ENCODE data around the gene ATP2C2.

The ATP2C2 gene

DNA sequence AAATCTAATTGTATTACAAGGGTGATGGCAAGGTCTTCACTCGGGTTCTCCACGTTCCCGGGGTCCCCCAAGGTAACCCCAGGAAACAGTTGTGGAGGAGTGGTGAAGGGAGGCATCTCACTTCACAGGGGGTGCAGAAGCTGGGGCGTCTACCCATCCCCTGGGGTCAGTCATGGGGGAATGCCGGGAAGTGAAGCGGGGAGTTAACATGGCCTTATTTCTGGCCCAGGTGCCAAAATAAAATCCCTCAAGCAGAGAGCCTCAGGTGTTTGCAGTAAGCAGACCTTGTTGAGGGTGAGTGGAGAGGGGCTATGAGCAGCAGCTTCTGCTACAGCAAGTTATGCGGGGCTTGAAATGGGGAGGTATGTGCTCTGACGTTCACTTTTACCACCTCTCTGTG lies 9.0 kb upstream of the ATP2C2 start:
- TF ChIP-seq, protein P1, sequence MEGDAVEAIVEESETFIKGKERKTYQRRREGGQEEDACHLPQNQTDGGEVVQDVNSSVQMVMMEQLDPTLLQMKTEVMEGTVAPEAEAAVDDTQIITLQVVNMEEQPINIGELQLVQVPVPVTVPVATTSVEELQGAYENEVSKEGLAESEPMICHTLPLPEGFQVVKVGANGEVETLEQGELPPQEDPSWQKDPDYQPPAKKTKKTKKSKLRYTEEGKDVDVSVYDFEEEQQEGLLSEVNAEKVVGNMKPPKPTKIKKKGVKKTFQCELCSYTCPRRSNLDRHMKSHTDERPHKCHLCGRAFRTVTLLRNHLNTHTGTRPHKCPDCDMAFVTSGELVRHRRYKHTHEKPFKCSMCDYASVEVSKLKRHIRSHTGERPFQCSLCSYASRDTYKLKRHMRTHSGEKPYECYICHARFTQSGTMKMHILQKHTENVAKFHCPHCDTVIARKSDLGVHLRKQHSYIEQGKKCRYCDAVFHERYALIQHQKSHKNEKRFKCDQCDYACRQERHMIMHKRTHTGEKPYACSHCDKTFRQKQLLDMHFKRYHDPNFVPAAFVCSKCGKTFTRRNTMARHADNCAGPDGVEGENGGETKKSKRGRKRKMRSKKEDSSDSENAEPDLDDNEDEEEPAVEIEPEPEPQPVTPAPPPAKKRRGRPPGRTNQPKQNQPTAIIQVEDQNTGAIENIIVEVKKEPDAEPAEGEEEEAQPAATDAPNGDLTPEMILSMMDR (IDR thresholded peaks at IDR 0.05; ENCODE audit: low read depth, low read length): no peak
- TF ChIP-seq, protein P2, sequence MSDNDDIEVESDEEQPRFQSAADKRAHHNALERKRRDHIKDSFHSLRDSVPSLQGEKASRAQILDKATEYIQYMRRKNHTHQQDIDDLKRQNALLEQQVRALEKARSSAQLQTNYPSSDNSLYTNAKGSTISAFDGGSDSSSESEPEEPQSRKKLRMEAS (IDR thresholded peaks at IDR 0.05; ENCODE audit: low read depth, low read length): no peak
- no peak for TF ChIP-seq MYC (IDR thresholded peaks at IDR 0.05; ENCODE audit: low read depth, low read length)
- no peak for TF ChIP-seq POLR2A (IDR thresholded peaks at IDR 0.05; ENCODE audit: extremely low read depth, insufficient read length)
- no peak for DNase-seq (ENCODE audit: low read depth)
- H3K4me3 ChIP-seq (ENCODE audit: low read depth, low read length): no peak overlapping the region

DNA sequence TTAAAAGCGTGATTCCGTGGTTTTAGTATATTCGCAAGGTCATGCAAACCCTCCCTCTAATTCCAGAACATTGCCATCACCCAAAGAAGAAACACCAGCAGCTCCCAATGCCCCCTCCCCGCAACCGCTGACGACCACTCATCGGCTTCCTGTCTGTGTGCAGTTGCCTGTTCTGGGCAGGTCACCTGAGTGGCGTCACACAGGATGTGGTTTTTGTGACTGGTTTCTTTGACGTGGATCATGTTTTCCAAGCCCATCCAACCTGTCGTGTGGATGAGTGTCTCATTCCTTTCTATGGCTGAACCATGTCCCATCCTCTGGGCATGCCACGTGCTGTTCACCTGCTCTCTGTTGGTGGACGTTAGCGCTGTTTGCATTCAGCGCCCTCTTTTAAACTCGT lies 8.2 kb upstream of the ATP2C2 start:
- H3K4me3 ChIP-seq (ENCODE audit: low read depth, low read length): no peak overlapping the region
- TF ChIP-seq, protein P1 (IDR thresholded peaks at IDR 0.05; ENCODE audit: low read depth, low read length): no peak
- no peak for TF ChIP-seq MYC (IDR thresholded peaks at IDR 0.05; ENCODE audit: low read depth, low read length)
- TF ChIP-seq POLR2A (IDR thresholded peaks at IDR 0.05; ENCODE audit: extremely low read depth, insufficient read length): no peak
- TF ChIP-seq, protein P2 (IDR thresholded peaks at IDR 0.05; ENCODE audit: low read depth, low read length): no peak
- peak; percentile 39 for DNase-seq (ENCODE audit: low read depth)

DNA sequence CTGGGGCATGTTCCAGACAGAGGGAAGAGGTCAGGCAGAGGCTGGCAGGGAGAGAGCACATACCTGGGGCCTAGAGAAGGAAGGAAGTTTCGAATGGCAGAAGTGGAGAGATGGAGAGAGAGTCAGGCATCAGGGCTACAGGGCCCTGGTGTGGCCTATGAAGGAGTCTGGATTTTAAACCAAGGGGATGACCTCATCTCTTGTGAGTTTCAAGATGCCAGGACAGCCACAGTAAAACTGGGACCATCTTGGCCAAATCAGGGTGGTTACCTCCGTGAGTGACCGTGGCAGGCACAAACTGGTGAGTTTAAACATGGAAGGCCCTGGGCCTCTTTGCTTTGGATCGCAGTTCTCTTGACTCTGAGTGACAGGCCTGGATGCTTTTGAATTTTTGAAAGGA lies 7.6 kb upstream of the ATP2C2 start:
- H3K4me3 ChIP-seq (ENCODE audit: low read depth, low read length): no peak overlapping the region
- TF ChIP-seq, protein P1 (IDR thresholded peaks at IDR 0.05; ENCODE audit: low read depth, low read length): no peak
- TF ChIP-seq POLR2A (IDR thresholded peaks at IDR 0.05; ENCODE audit: extremely low read depth, insufficient read length): no peak
- TF ChIP-seq, protein P2 (IDR thresholded peaks at IDR 0.05; ENCODE audit: low read depth, low read length): no peak
- TF ChIP-seq MYC (IDR thresholded peaks at IDR 0.05; ENCODE audit: low read depth, low read length): no peak
- DNase-seq (ENCODE audit: low read depth): no peak

DNA sequence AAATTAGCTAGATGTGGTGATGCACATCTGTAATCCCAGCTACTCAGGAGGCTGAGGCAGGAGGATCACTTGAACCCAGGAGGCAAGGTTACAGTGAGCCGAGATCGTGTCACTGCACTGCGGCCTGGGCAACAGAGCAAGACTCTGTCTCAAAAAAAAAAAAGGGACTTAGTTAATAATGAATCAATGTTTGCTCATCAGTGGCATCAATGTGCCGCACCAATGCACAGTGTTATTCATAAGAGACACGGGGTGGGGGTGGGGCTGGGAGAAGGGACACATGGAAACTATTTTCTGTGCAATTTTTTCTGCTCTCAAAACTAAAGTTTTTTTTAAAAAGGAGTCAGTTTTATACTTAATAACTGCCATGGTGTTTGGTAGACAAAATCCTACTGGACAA lies 6.8 kb upstream of the ATP2C2 start:
- TF ChIP-seq MYC (IDR thresholded peaks at IDR 0.05; ENCODE audit: low read depth, low read length) (no peak), POLR2A (IDR thresholded peaks at IDR 0.05; ENCODE audit: extremely low read depth, insufficient read length) (no peak)
- TF ChIP-seq, protein P1 (IDR thresholded peaks at IDR 0.05; ENCODE audit: low read depth, low read length): no peak
- TF ChIP-seq, protein P2 (IDR thresholded peaks at IDR 0.05; ENCODE audit: low read depth, low read length): no peak
- H3K4me3 ChIP-seq (ENCODE audit: low read depth, low read length): no peak overlapping the region
- DNase-seq (ENCODE audit: low read depth): no peak

DNA sequence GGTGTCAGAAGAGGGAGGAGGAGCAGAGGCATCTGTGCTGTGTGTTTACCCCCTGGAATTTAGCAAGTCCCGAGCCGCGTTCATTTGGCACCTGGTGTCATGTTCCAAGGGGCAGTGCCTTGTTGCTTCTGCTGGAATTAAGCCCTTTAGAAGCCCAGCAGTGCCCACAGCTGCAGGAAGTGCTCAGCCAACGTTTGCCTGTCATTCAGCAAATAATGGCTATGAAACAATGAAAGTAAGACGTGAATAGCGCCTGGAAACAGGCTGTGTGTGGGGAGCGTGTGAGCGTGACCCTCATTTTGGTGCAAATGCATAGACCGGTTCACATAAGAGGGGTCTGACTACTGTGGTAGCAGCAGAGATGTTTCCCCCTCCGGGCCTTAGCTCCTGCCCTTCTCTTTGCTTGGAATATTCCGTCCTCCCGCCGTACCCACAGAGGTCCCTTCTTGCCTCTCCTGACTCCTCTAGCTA lies 5.8 kb upstream of the ATP2C2 start:
- no peak overlapping the region for H3K4me3 ChIP-seq (ENCODE audit: low read depth, low read length)
- no peak for DNase-seq (ENCODE audit: low read depth)
- TF ChIP-seq, protein P1 (IDR thresholded peaks at IDR 0.05; ENCODE audit: low read depth, low read length): no peak

DNA sequence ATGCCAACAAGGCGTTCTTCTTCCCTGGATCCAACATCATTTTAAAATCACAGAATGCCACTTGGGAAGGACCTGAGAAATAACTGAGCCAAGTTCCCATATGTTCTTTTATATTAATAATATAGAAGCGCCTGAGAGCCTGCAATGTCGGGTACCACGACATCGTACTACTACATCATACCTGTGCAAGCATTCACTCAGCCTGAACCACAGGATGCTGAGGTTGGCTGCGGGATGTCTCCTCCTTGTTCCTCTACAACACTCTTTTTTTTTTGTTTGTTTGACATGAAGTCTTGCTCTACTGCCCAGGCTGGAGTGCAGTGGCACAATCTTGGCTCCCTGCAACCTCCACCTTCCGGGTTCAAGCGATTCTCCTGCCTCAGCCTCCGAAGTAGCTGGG lies 2.1 kb upstream of the ATP2C2 start:
- H3K4me3 ChIP-seq (ENCODE audit: low read depth, low read length): no peak overlapping the region
- TF ChIP-seq MYC (IDR thresholded peaks at IDR 0.05; ENCODE audit: low read depth, low read length) (no peak), POLR2A (IDR thresholded peaks at IDR 0.05; ENCODE audit: extremely low read depth, insufficient read length) (no peak)
- TF ChIP-seq, protein P1 (IDR thresholded peaks at IDR 0.05; ENCODE audit: low read depth, low read length): no peak
- TF ChIP-seq, protein P2 (IDR thresholded peaks at IDR 0.05; ENCODE audit: low read depth, low read length): no peak
- DNase-seq (ENCODE audit: low read depth): no peak
